Measurements from ENCODE around the gene TFCP2.

TFCP2 gene

GRCh38 chr12:51196547-51196946 is 23.6 kb upstream of the TFCP2 start:
- no peak for DNase-seq (ENCODE audit: low read depth)

- DNase-seq (ENCODE audit: low read depth), result no peak
Observed at GRCh38 chr12:51195841-51196240, 22.9 kb upstream of the TFCP2 start.

GRCh38 chr12:51192284-51192671 is 19.3 kb upstream of the TFCP2 start:
- DNase-seq (ENCODE audit: low read depth), result no peak

DNA sequence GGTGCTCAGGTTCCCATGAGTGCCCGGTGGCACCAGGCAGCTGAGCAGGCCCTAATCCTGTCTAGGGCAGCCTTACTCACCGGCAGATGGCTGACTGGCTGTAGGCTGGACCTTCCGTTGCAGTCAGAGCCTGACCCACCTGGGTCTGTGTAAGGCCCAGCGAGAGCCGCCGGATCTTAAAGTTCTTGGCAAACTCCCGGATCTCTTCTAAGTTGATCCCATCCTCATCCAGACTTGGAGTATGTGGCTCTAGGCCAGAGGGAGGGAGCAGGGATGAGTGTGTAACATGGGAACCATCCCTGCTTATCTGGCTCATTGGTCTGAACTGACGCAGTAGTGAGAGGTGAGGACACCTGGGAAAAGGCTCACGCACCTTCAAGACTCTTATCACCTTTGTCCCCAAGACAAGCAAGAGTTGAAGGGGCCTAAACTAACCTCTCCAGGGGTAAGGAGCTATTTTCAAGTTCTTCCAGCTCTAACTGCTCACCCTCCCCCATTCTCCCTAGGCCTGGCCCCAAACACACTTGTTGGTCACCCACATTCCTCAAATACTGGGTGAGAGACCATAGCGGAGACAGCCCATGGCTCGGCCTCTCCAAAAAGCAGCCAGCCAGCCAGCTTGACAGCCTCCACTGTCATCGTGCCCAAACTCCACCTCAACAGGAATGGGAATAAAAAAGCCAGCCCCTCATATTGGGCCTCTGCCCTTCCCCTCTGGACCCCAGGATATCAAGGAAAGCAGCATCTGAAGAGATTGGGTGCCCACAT is 18.8 kb upstream of the TFCP2 start:
- no peak for DNase-seq (ENCODE audit: low read depth)

- no peak for DNase-seq (ENCODE audit: low read depth)
Observed at GRCh38 chr12:51190820-51191219, 17.9 kb upstream of the TFCP2 start.

- DNase-seq (ENCODE audit: low read depth), result no peak
Observed at GRCh38 chr12:51189790-51190355, 16.9 kb upstream of the TFCP2 start.

DNA sequence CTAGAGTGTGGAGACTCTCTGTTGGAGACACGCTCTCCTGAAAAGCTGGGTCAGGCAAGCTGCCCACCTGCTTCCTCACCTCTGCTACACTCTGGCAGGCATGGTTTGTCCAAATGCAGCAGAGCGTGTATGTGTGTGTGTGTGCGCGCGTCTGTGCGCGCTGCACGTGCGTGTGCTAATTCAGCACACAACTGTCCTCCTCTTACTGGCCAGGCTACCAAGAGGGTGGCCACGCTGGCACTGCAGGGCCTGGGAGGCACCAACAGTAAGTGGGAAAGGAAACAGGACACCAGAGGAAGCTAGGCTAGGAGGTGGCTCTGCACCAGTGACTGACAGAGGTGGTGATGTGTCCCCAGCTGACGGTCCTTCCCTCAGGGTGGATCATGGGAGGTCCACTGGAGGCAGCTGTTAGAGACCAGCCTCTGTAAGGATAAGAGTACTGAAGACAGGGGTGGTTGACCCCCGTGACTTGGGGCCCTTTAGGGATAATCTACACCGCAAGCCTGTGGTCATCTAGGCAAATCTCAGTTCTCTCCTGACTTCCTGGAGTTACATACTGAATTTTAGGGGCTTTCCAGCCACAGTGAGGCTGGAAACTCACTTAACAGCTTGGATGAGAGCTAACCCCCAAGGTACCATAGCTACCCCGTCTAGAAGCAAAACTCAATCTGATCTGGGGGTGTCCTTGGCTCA is 15.6 kb upstream of the TFCP2 start:
- DNase-seq (ENCODE audit: low read depth), result no peak

DNA sequence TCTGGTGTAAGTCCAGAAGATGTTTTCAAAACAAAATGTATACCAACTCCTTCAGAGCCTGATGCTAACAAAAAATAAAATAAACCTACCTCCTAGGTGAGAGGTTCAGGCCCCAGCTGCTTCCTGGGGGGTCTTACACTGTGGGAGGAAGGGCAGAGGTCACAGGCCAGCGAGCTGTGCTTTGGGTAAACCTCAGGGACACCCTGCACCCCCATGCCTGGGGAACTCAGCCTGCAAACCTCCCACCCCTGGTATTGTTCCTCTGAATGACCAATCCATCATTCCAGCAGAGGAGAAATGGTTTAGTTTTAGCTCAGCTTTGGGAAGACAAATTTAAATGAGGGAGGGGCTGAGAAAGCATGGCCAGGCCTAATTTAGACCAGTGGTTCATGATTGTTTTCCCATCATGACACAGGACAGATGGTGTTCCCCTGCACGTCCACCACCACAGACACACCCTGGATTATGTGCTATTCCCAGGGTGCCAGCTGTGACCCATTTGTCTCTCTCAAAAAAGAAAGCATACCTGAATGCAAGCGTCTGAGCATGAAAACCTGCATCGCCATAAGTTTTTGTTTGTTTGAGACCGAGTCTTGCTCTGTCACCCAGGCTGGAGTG is 14.5 kb upstream of the TFCP2 start:
- no peak for DNase-seq (ENCODE audit: low read depth)

DNA sequence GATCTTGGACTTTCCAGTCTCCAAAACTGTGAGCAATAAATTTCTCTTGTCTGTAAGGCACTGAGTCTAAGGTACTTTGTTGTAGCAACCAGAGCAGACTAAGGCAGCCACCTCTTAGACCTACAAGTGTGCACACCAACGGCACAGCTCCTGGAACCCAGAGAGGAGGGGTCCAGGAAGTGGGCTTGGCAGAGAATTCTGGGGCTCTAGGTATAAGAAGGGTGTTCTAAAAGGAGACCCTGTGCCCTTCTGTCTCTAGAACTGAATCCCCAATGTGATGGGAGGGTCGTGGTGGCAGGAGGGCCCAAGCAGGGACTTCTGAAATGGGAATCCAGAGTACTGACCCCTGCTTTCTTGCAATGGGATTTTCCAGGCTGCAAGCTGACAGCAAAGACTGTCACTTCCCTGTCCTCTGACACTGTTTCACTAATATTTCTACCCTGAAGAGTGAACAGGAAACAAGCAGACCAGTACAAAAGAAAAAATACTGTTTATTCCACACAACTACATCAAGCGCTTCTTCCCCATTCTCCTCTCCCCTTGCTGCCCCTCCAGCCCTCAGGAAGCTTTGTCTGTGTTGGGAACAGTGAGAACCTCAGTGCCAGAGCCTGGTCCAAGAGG is 13.6 kb upstream of the TFCP2 start:
- DNase-seq (ENCODE audit: low read depth), result no peak

DNA sequence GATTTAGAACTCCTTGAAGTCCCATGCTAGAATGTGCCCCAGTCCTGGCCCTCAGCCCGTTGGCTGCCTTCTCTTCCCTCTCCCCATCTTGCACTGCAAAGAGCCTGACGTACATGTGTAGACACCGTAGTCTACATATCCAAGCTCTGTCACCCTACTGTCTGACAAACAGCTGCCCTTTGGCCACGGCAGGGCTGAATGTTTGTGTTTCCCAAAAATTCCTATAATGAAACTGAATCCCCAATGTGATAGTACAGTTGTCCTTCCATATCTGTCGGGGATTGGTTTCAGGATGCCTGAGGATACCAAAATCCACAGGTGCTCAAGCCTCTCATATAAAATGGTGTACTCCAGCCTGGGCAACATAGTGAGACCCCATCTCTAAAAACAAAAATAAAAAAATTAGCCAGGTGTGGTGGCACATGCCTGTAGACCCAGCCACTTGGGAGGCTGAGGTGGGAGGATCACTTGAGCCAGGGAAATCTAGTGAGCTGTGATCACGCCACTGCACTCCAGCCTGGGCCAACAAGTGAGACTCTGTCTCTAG is 12.3 kb upstream of the TFCP2 start:
- DNase-seq (ENCODE audit: low read depth), result no peak

- no peak for DNase-seq (ENCODE audit: low read depth)
Observed at GRCh38 chr12:51183816-51184215, 10.9 kb upstream of the TFCP2 start.

DNA sequence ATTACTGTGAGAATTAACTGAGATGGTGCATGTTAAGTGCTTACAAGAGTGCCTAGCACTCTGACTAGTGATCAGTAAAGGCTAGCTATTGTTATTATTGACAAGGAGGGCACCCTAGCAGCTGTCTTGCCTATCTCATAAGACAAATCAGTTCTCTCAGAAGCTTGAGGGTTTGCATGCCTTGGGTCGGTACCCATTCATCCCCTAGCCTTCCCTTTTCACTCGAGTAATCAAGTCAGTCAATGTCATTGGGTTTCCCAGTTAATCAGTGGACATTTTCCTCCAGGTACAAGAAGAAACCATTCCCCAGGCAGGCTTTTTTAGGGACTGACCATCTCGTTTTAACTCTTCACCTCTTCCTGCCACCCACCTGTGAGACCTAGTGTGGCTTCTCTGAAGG is 10.4 kb upstream of the TFCP2 start:
- no peak for DNase-seq (ENCODE audit: low read depth)

DNA sequence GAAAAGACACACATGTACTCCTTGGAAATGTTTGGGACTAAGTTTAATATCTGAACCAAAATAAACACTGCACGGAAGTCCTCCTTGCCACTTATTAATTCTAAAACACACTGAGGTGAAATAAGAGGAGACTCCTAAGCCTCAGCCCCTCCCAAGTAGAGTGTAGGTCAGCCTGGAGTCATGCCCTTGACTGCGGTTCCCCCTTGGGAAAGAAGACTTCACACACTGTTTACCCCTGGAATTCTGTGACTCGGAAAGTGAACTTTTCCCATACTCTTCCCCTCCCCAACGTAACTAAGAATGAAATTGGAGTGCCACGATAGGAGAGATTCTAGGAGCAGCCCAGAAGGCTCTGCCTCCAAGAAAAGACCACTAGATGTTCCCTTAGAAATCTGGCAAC is 8.6 kb upstream of the TFCP2 start:
- DNase-seq (ENCODE audit: low read depth), result no peak

DNA sequence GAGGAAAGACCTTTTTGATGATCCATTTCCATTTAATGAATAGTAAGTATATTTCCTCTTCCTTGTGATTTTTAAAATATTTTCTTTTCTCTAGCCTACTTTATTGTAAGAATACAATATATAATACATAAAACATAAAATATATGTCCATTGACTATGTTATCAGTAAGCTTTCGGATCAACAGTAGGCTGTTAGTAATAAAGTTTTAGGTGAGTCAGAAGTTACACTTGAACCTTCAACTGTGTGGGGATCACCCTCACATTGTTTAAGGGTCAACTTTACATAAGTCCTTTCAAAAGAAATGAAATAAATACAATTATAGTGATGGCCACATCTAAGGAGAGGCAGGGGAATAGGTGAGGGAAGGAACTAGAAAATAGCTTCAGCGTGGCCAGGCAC is 5.0 kb upstream of the TFCP2 start:
- DNase-seq (ENCODE audit: low read depth), result no peak

DNA sequence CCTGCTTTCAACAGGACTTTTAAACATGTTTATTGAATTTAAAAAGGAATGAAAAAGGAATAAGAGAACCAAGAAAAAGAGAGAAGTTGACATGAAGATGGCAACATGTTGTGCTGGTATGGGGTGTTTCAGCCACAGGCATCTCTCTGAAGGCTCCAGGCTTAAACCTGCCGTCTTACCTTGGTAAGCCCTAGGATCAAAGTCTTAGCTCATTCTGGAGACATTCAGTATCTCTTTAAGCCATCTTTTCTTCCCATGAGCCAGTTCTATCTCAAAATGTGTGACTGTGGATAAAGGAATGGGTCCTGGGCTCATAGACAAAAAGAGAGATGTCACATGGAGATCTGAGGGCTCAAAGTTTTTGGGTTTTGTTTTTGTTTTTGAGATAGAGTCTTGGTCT is 1.6 kb upstream of the TFCP2 start:
- DNase-seq (ENCODE audit: low read depth), result no peak

- no peak for DNase-seq (ENCODE audit: low read depth)
Observed at GRCh38 chr12:51171884-51172514, 936 bp downstream of the TFCP2 start.

DNA sequence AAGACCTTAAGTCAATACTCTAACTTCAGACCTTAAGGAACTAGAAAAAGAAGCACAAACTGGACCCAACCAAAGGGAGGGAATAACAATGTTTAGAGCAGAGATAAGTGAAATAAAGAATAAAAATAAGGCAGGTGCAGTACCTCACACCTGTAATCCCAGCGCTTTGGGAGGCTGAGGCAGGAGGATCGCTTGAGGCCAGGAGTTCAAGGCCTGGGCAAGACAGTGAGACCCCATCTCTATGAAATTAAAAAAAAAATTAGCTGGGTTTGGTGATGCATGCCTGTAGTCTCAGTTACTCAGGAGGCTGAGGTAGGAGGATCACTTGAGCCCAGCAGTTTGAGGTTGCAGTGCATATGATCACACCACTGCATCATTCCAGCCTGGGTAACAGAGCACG is 9.1 kb downstream of the TFCP2 start:
- no peak for DNase-seq (ENCODE audit: low read depth)

GRCh38 chr12:51162217-51162616 is 10.7 kb downstream of the TFCP2 start:
- no peak for DNase-seq (ENCODE audit: low read depth)

- no peak for DNase-seq (ENCODE audit: low read depth)
Observed at GRCh38 chr12:51160814-51161459, 12.0 kb downstream of the TFCP2 start.

- no peak for DNase-seq (ENCODE audit: low read depth)
Observed at GRCh38 chr12:51156245-51156765, 16.6 kb downstream of the TFCP2 start.

GRCh38 chr12:51152953-51153352 is 20.0 kb downstream of the TFCP2 start:
- DNase-seq (ENCODE audit: low read depth), result no peak
